Measurements from ENCODE around the gene UNC13A. TPM values are rescaled to one million over a fixed set of nuclear protein-coding genes. Genes with fewer than 3 reads are reported as not detected.

UNC13A gene
- total RNA-seq, 1 experiment from 2014 or later: 22.2 TPM

- H2BK120ac ChIP-seq (ENCODE audit: low read depth, low read length, poor library complexity, severe bottlenecking): no peak overlapping the region
- peak overlapping the region; percentile 7 for H3K4me2 ChIP-seq (ENCODE audit: insufficient read depth, insufficient read length, low read length)
Measured at GRCh38 chr19:17576758-17577456, 111.2 kb downstream of the UNC13A start.

More at GRCh38 chr19:17576758-17577456, 111.2 kb downstream of the UNC13A start:
- H2BK12ac ChIP-seq (ENCODE audit: insufficient read length, low read depth, low read length): no peak overlapping the region
- Mint-ChIP-seq H3K4me1 (peaks cover 20 to 31% of the 10 kb centered on the region in 2 experiments), H3K36me3 (ENCODE audit: insufficient read depth in 1 of 3, low read depth in 3 of 3) (peaks cover 24 to 38% (median 38%) of the 10 kb centered on the region in 3 experiments), H3K27ac (peak overlapping the region; percentile 52 to 78 (median 57); a peak in 3 of 7 replicates), H3K9me3 (no peaks in the 10 kb centered on the region; a peak in 1 of 5 replicates), H3K4me3 (peak overlapping the region; percentile 50 to 69; a peak in 4 of 5 replicates), H3K27me3 (ENCODE audit: low read depth) (no peaks in the 10 kb centered on the region)
- H4K5ac ChIP-seq (ENCODE audit: insufficient read length, low read depth, low read length): no peak overlapping the region
- no peak overlapping the region for H2AFZ ChIP-seq (ENCODE audit: low read length)
- DNase-seq: peak; percentile 100
- H3K56ac ChIP-seq (ENCODE audit: insufficient read length, low read depth, low read length): no peak overlapping the region
- no peak overlapping the region for H3T11ph ChIP-seq (ENCODE audit: low read length)
- no peaks in the 10 kb centered on the region for H3K9me3 ChIP-seq (ENCODE audit: control insufficient read depth, low read depth, low read length)
- H3K18ac ChIP-seq (ENCODE audit: insufficient read length, low read depth, low read length): no peak overlapping the region
- no peak overlapping the region for H2AK5ac ChIP-seq (ENCODE audit: insufficient read length, low read length)
- H3K79me2 ChIP-seq (ENCODE audit: insufficient read depth, low read length): no peaks in the 10 kb centered on the region
- no peak overlapping the region for H3K27ac ChIP-seq (ENCODE audit: insufficient read length, low read depth, low read length)
- no peak overlapping the region for H3K14ac ChIP-seq (ENCODE audit: insufficient read depth, low read length)
- H4K91ac ChIP-seq (ENCODE audit: insufficient read length, low read depth, low read length): no peak overlapping the region
- no peak overlapping the region for H3K23ac ChIP-seq (ENCODE audit: insufficient read length, low read depth, low read length)
- no peaks in the 10 kb centered on the region for H4K20me1 ChIP-seq (ENCODE audit: control insufficient read depth, insufficient read depth, insufficient read length)
- H3K79me1 ChIP-seq (ENCODE audit: insufficient read depth, low read depth, low read length, poor library complexity, severe bottlenecking): no peaks in the 10 kb centered on the region
- WGBS (ENCODE audit: extremely low coverage, insufficient read length, low lambda C conversion rate): no CpG with 5 or more reads among the region's 34 CpGs
- no peaks in the 10 kb centered on the region for H3K27me3 ChIP-seq (ENCODE audit: insufficient read depth, low read length)
- no peak overlapping the region for H2BK20ac ChIP-seq (ENCODE audit: low read depth, low read length, poor library complexity, severe bottlenecking)
- H2BK15ac ChIP-seq (ENCODE audit: low read depth, low read length): no peak overlapping the region
- H2BK5ac ChIP-seq (ENCODE audit: insufficient read length, low read length): no peak overlapping the region
- TF ChIP-seq CTCF (conservative IDR thresholded peaks at IDR 0.05): no peak
- peaks cover 3% of the 10 kb centered on the region for H3K23me2 ChIP-seq (ENCODE audit: insufficient read length, low read depth, low read length, poor library complexity, severe bottlenecking)
- H4K8ac ChIP-seq (replicated peaks; ENCODE audit: insufficient read length, low read depth, low read length): no peak overlapping the region
- no peak overlapping the region for H3K4ac ChIP-seq (ENCODE audit: low read depth, low read length)
- H3K9ac ChIP-seq (ENCODE audit: extremely low read depth, insufficient read length, low read length): no peak overlapping the region
- H3K4me1 ChIP-seq (ENCODE audit: insufficient read depth, low read length): no peaks in the 10 kb centered on the region; the same call in 1 of the 2 replicates

Measured in H9 (cell line).